Measurements from ENCODE around the gene ITLN1. TPM values are rescaled to one million over a fixed set of nuclear protein-coding genes. Genes with fewer than 3 reads are reported as not detected.

ITLN1 gene
- total RNA-seq, 2 experiments from 2014 or later = not detected

- no peaks in the 10 kb centered on the region for H3K4me1 Mint-ChIP-seq (ENCODE audit: low read depth)
- H3K27ac Mint-ChIP-seq = no peak overlapping the region
- H3K36me3 Mint-ChIP-seq (ENCODE audit: low read depth) = no peaks in the 10 kb centered on the region
- H3K27me3 Mint-ChIP-seq = no peaks in the 10 kb centered on the region
- H3K4me3 Mint-ChIP-seq = no peak overlapping the region
- no peaks in the 10 kb centered on the region for H3K9me3 Mint-ChIP-seq
- no peak for ATAC-seq
- TF ChIP-seq CTCF (IDR thresholded peaks at IDR 0.05) = no peak
- CTCF ChIA-PET = interaction anchor here (2.0 kb wide), 1 partner anchor 40 kb away, joined by 7 read pairs; no protein-coding TSS in a partner anchor
- POLR2A ChIA-PET = interaction anchor here (0.9 kb wide), 1 partner anchor 24 kb away, joined by 3 read pairs; no protein-coding TSS in a partner anchor
- intact Hi-C loops (cut with micrococcal nuclease) = no loop called here
- no peak for DNase-seq
Observed at GRCh38 chr1:160911925-160912324, 26.9 kb upstream of the ITLN1 start.

DNA sequence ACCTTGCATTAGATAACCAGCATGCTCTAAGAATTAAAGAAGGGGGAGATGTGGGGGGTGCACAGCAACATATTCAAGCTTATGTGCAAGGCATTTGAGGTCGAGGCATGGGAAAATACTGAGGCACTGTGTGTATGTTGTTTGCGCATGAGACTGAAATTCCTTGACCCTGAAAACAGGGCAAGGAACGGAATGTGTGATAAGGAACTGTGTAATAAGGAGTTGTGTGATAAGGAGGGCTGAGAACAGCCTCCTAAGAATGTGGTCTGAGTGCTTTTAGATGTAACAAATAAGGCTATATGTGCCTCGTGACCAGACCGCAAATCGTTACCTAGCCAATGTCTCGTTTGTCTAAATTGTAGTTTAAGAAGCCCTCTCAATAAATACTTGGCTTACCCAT is 26.5 kb upstream of the ITLN1 start:
- no peaks in the 10 kb centered on the region for H3K27me3 Mint-ChIP-seq
- ChIA-PET CTCF (interaction anchor here (2.0 kb wide), 1 partner anchor 41 kb away, joined by 7 read pairs; no protein-coding TSS in a partner anchor), POLR2A (interaction anchor here (0.9 kb wide), 1 partner anchor 25 kb away, joined by 3 read pairs; no protein-coding TSS in a partner anchor)
- no peak for DNase-seq
- ATAC-seq = no peak
- H3K36me3 Mint-ChIP-seq (ENCODE audit: low read depth) = no peaks in the 10 kb centered on the region
- H3K4me1 Mint-ChIP-seq (ENCODE audit: low read depth) = no peaks in the 10 kb centered on the region
- H3K9me3 Mint-ChIP-seq = no peaks in the 10 kb centered on the region
- no peak overlapping the region for H3K27ac Mint-ChIP-seq
- TF ChIP-seq CTCF (IDR thresholded peaks at IDR 0.05) = no peak
- intact Hi-C loops (cut with micrococcal nuclease) = no loop called here
- H3K4me3 Mint-ChIP-seq = no peak overlapping the region

GRCh38 chr1:160910170-160910750 is 25.3 kb upstream of the ITLN1 start:
- POLR2A ChIA-PET = no interaction called here
- CTCF ChIA-PET = interaction anchor here (0.9 to 1.8 kb wide), 2 partner anchors 41 to 183 kb away, joined by 3 to 6 read pairs; no protein-coding TSS in a partner anchor
- no peaks in the 10 kb centered on the region for H3K27me3 Mint-ChIP-seq
- no peak overlapping the region for H3K4me3 Mint-ChIP-seq
- no peaks in the 10 kb centered on the region for H3K9me3 Mint-ChIP-seq
- no peaks in the 10 kb centered on the region for H3K36me3 Mint-ChIP-seq (ENCODE audit: low read depth)
- intact Hi-C loops (cut with micrococcal nuclease) = no loop called here
- DNase-seq (no peak), ATAC-seq (no peak)
- no peaks in the 10 kb centered on the region for H3K4me1 Mint-ChIP-seq (ENCODE audit: low read depth)
- no peak for TF ChIP-seq CTCF (IDR thresholded peaks at IDR 0.05)
- H3K27ac Mint-ChIP-seq = no peak overlapping the region

DNA sequence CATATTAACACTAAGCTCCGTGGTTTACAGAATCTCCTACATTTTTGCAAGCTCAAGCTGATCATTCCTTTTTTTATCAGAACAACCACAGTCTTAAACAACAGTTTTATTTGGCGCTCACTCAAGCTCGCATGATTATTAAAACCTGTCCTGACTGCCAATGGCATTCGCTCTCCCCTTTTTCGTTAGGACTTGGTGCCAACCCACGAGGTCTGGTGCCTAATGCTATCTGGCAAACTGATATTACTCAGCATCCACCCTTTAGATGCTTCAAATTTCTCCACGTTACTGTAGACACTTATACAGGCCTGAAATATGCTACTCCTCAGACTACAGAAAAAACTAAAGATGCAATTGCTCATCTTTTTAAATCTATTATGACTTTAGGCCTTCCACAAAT is 23.0 kb upstream of the ITLN1 start:
- no peak for TF ChIP-seq CTCF (IDR thresholded peaks at IDR 0.05)
- Mint-ChIP-seq H3K4me3 (no peak overlapping the region), H3K9me3 (no peaks in the 10 kb centered on the region), H3K27ac (no peak overlapping the region), H3K36me3 (ENCODE audit: low read depth) (no peaks in the 10 kb centered on the region), H3K27me3 (no peaks in the 10 kb centered on the region), H3K4me1 (ENCODE audit: low read depth) (no peaks in the 10 kb centered on the region)
- no peak for DNase-seq
- no peak for ATAC-seq
- intact Hi-C loops (cut with micrococcal nuclease) = no loop called here
- CTCF ChIA-PET = interaction anchor here (1.2 to 1.6 kb wide), 2 partner anchors 23 to 73 kb away, joined by 3 read pairs; partner anchors contain the start of gene ITLN1
- POLR2A ChIA-PET = no interaction called here

- Mint-ChIP-seq H3K36me3 (ENCODE audit: low read depth) (no peaks in the 10 kb centered on the region), H3K4me3 (no peak overlapping the region), H3K9me3 (no peaks in the 10 kb centered on the region), H3K4me1 (ENCODE audit: low read depth) (no peaks in the 10 kb centered on the region), H3K27me3 (peaks cover 2% of the 10 kb centered on the region), H3K27ac (no peak overlapping the region)
- CTCF ChIA-PET = interaction anchor here (1.4 kb wide), 1 partner anchor 48 kb away, joined by 3 read pairs; no protein-coding TSS in a partner anchor
- no peak for TF ChIP-seq CTCF (IDR thresholded peaks at IDR 0.05)
- ATAC-seq (no peak), DNase-seq (no peak)
- POLR2A ChIA-PET = no interaction called here
- intact Hi-C loops (cut with micrococcal nuclease) = no loop called here
Observed at GRCh38 chr1:160905617-160905989, 20.6 kb upstream of the ITLN1 start.

Measured in activated CD8-positive, alpha-beta T cell treated with anti-CD3 and anti-CD28 coated beads for 36 hours (primary cell).